Trophoblast cell (in vitro differentiated cells and primary cell): ENCODE measurements around the gene RCC2.

Experiments
- DNase-seq, 2 donors: peaks; one replicate each; pipeline ENCODE4 v3.0.0-alpha.2; 2016
- H2AFZ ChIP-seq: 2 replicates; pipeline ENCODE4 v1.6.1; 2013; ENCODE audit warnings: low read length, moderate library complexity, mild to moderate bottlenecking; ENCODE audit not compliant: insufficient read depth, poor library complexity
- H2AK5ac ChIP-seq: 2 replicates; pipeline ENCODE4 v1.6.1; 2013; ENCODE audit warnings: mild to moderate bottlenecking, low read length
- H2BK120ac ChIP-seq: 2 replicates; pipeline ENCODE4 v1.6.1; 2013; ENCODE audit warnings: low read length, mild to moderate bottlenecking, moderate library complexity; ENCODE audit not compliant: insufficient read depth, poor library complexity
- H2BK12ac ChIP-seq: 2 replicates; pipeline ENCODE4 v1.6.1; 2013; ENCODE audit warnings: mild to moderate bottlenecking, low read length, moderate library complexity
- H2BK5ac ChIP-seq: 2 replicates; pipeline ENCODE4 v1.6.1; 2013; ENCODE audit warnings: low read length, low read depth, moderate library complexity, mild to moderate bottlenecking; ENCODE audit not compliant: poor library complexity
- H3K14ac ChIP-seq: 2 replicates; pipeline ENCODE4 v1.6.1; 2013; ENCODE audit warnings: mild to moderate bottlenecking, low read length
- H3K18ac ChIP-seq: 2 replicates; pipeline ENCODE4 v1.6.1; 2013; ENCODE audit warnings: mild to moderate bottlenecking, low read length
- H3K23ac ChIP-seq: 2 replicates; pipeline ENCODE4 v1.6.1; 2013; ENCODE audit warnings: low read length
- H3K27ac ChIP-seq: 2 replicates; pipeline ENCODE4 v1.5.1; 2013; ENCODE audit warnings: low read depth, mild to moderate bottlenecking, inconsistent platforms, low read length, moderate library complexity
- H3K27me3 ChIP-seq: 2 replicates; pipeline ENCODE4 v1.6.1; 2013; ENCODE audit warnings: inconsistent platforms, mild to moderate bottlenecking, low read length, moderate library complexity; ENCODE audit not compliant: insufficient read depth
- H3K36me3 ChIP-seq, 2 experiments: 1 replicate in 1 of 2; 2 replicates in 1 of 2; pipeline ENCODE4 v1.6.1; 2013; ENCODE audit warnings: low read length in 2 of 2, mild to moderate bottlenecking in 2 of 2, moderate library complexity in 1 of 2; ENCODE audit not compliant: insufficient read depth in 2 of 2, control insufficient read depth in 1 of 2
- H3K4ac ChIP-seq: 2 replicates; pipeline ENCODE4 v1.6.1; 2013; ENCODE audit warnings: low read depth, mild to moderate bottlenecking, low read length, moderate library complexity
- H3K4me1 ChIP-seq, 2 experiments: 1 replicate in 1 of 2; 2 replicates in 1 of 2; pipeline ENCODE4 v1.6.1; 2013; ENCODE audit warnings: low read length in 2 of 2, mild to moderate bottlenecking in 2 of 2, moderate library complexity in 1 of 2; ENCODE audit not compliant: insufficient read depth in 2 of 2, control insufficient read depth in 1 of 2
- H3K4me2 ChIP-seq: 2 replicates; pipeline ENCODE4 v1.6.1; 2013; ENCODE audit warnings: inconsistent platforms, mild to moderate bottlenecking, low read length, moderate library complexity
- H3K4me3 ChIP-seq: 2 replicates; pipeline ENCODE4 v1.5.1; 2013; ENCODE audit warnings: mild to moderate bottlenecking, low read depth, low read length, inconsistent platforms
- H3K79me1 ChIP-seq: one replicate; pipeline ENCODE4 v1.6.1; 2013; ENCODE audit warnings: low read length
- H3K79me2 ChIP-seq: 2 replicates; pipeline ENCODE4 v1.6.1; 2013; ENCODE audit warnings: low read length, mild to moderate bottlenecking; ENCODE audit not compliant: control insufficient read depth, insufficient read depth, poor library complexity
- H3K9ac ChIP-seq: 2 replicates; pipeline ENCODE4 v1.6.1; 2013; ENCODE audit warnings: mild to moderate bottlenecking, low read length
- H3K9me3 ChIP-seq: 2 replicates; pipeline ENCODE4 v1.6.1; 2013; ENCODE audit warnings: low read depth, mild to moderate bottlenecking, control low read depth, inconsistent platforms, low read length; ENCODE audit not compliant: insufficient read depth
- H4K12ac ChIP-seq: 2 replicates; pipeline ENCODE4 v1.6.1; 2013; ENCODE audit warnings: low read depth, mild to moderate bottlenecking, low read length, moderate library complexity
- H4K8ac ChIP-seq: 2 replicates; pipeline ENCODE4 v1.6.1; 2013; ENCODE audit warnings: low read depth, mild to moderate bottlenecking, low read length, moderate library complexity
- H4K91ac ChIP-seq: one replicate; pipeline ENCODE4 v1.6.1; 2013; ENCODE audit warnings: low read depth, mild to moderate bottlenecking, low read length, moderate library complexity
- WGBS: extraction: QIAGEN DNeasy Blood & Tissue Kit; methylation state at CpG from one replicate; pipeline ENCODE4 v1.1.7; 2013; ENCODE audit warnings: missing lambda C conversion rate; ENCODE audit not compliant: insufficient read length, insufficient coverage; ENCODE audit errors: extremely low coverage; 5-methylcytosine and 5-hydroxymethylcytosine counted together

The RCC2 gene

GRCh38 chr1:17377325-17377953 lies 62.0 kb downstream of the RCC2 start:
- Histone ChIP-seq H3K4me2 (no peak overlapping the region), H2AK5ac (no peak overlapping the region), H3K9ac (no peak overlapping the region), H3K36me3 (no peaks in the 10 kb centered on the region), H3K27me3 (no peaks in the 10 kb centered on the region), H2BK120ac (no peak overlapping the region), H3K4me1 (peaks cover 0 to 4% of the 10 kb centered on the region in 2 experiments), H3K27ac (no peak overlapping the region), H2AFZ (no peak overlapping the region), H3K9me3 (peaks cover 3% of the 10 kb centered on the region), H4K12ac (no peak overlapping the region), H2BK12ac (no peak overlapping the region), H3K18ac (no peak overlapping the region), H2BK5ac (no peak overlapping the region), H3K4ac (no peak overlapping the region), H3K79me2 (no peaks in the 10 kb centered on the region), H3K4me3 (no peak overlapping the region), H3K14ac (no peak overlapping the region), H3K23ac (no peak overlapping the region), H3K79me1 (no peaks in the 10 kb centered on the region), H4K91ac (no peak overlapping the region), H4K8ac (no peak overlapping the region)
- no CpG with 5 or more reads among the region's 16 CpGs for WGBS
- peak in 1 of 2 donors; percentile 26 for DNase-seq

DNA sequence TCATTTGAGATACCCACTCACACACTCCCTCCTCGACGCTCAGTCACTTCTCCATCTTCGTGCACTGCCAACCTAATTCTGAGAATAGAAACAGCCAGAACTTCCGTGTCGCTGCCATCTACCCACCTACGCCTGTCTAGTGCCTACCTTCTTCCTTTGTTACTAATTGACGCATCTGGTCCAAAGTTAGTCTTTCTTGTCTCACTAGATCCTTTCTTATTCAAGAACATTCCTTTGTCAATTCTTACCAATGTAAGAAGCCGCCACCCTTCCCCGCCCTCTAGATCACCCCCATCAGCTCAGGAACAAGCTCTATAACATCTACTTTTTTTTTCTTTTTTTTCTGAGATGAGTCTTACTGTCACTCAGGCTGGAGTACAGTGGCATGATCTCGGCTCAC lies 63.8 kb downstream of the RCC2 start:
- Histone ChIP-seq H3K79me1 (no peaks in the 10 kb centered on the region), H4K8ac (no peak overlapping the region), H2AK5ac (no peak overlapping the region), H2BK5ac (no peak overlapping the region), H2AFZ (no peak overlapping the region), H3K9me3 (peaks cover 3% of the 10 kb centered on the region), H3K14ac (no peak overlapping the region), H3K18ac (no peak overlapping the region), H4K91ac (no peak overlapping the region), H3K9ac (no peak overlapping the region), H4K12ac (no peak overlapping the region), H3K4me3 (no peak overlapping the region), H3K4me2 (no peak overlapping the region), H3K4ac (no peak overlapping the region), H3K36me3 (no peaks in the 10 kb centered on the region), H3K23ac (no peak overlapping the region), H2BK12ac (no peak overlapping the region), H3K27me3 (no peaks in the 10 kb centered on the region), H3K4me1 (peaks cover 0 to 4% of the 10 kb centered on the region in 2 experiments), H3K79me2 (no peaks in the 10 kb centered on the region), H3K27ac (no peak overlapping the region), H2BK120ac (no peak overlapping the region)
- DNase-seq = no peak
- no CpG with 5 or more reads among the region's 10 CpGs for WGBS

- no peaks in the 10 kb centered on the region for H3K27me3 ChIP-seq
- H2BK120ac ChIP-seq = no peak overlapping the region
- no peak overlapping the region for H4K12ac ChIP-seq
- no peak overlapping the region for H3K27ac ChIP-seq
- no CpG with 5 or more reads among the region's 18 CpGs for WGBS
- peaks cover 3 to 6% of the 10 kb centered on the region in 2 experiments for H3K4me1 ChIP-seq
- H3K23ac ChIP-seq = no peak overlapping the region
- no peaks in the 10 kb centered on the region for H3K79me1 ChIP-seq
- no peak overlapping the region for H4K91ac ChIP-seq
- no peak overlapping the region for H2BK5ac ChIP-seq
- no peaks in the 10 kb centered on the region for H3K36me3 ChIP-seq
- no peak overlapping the region for H2BK12ac ChIP-seq
- no peak overlapping the region for H2AK5ac ChIP-seq
- no peak overlapping the region for H3K4me3 ChIP-seq
- no peak overlapping the region for H3K4ac ChIP-seq
- H4K8ac ChIP-seq = no peak overlapping the region
- H3K4me2 ChIP-seq = no peak overlapping the region
- H2AFZ ChIP-seq = no peak overlapping the region
- no peak overlapping the region for H3K18ac ChIP-seq
- peaks cover 3% of the 10 kb centered on the region for H3K9me3 ChIP-seq
- no peaks in the 10 kb centered on the region for H3K79me2 ChIP-seq
- H3K14ac ChIP-seq = no peak overlapping the region
- no peak overlapping the region for H3K9ac ChIP-seq
- no peak for DNase-seq
Observed at GRCh38 chr1:17372955-17373354, 66.5 kb downstream of the RCC2 start.

- Histone ChIP-seq H4K91ac (no peak within 1 kb of the TSS), H3K79me1 (no peaks in the 10 kb centered on the region), H3K4me3 (no peak within 1 kb of the TSS), H3K79me2 (no peaks in the 10 kb centered on the region), H2AFZ (no peak within 1 kb of the TSS), H4K8ac (no peak within 1 kb of the TSS), H3K36me3 (no peaks in the 10 kb centered on the region), H3K18ac (no peak within 1 kb of the TSS), H3K4me1 (peaks cover 3% of the 10 kb centered on the region in 2 experiments), H2BK12ac (no peak within 1 kb of the TSS), H3K23ac (no peak within 1 kb of the TSS), H2BK5ac (no peak within 1 kb of the TSS), H2AK5ac (no peak within 1 kb of the TSS), H3K9ac (no peak within 1 kb of the TSS), H3K14ac (no peak within 1 kb of the TSS), H2BK120ac (no peak within 1 kb of the TSS), H3K9me3 (peaks cover 3% of the 10 kb centered on the region), H3K4me2 (no peak within 1 kb of the TSS), H3K4ac (no peak within 1 kb of the TSS), H3K27ac (no peak within 1 kb of the TSS), H3K27me3 (no peaks in the 10 kb centered on the region), H4K12ac (no peak within 1 kb of the TSS)
- no CpG with 5 or more reads among the region's 7 CpGs for WGBS
- no peak for DNase-seq
Observed at GRCh38 chr1:17371896-17372295, 67.6 kb downstream of the RCC2 start, which contains the start of gene PADI6. Gene PADI6, plus strand, starts transcription at chr1:17372196. Its CDS starts 50 bp downstream, at chr1:17372246.
